GM12878 (cell line): ENCODE data around the gene SLC49A4. TPM values are rescaled to one million over a fixed set of nuclear protein-coding genes. Genes with fewer than 3 reads are reported as not detected.

Experiments
- ATAC-seq: fragments of 200-7000 bp; cut with Tn5 transposase; 3 replicates; pipeline ENCODE4 v1.9.1; 2020; ENCODE audit warnings: mild to moderate bottlenecking, moderate library complexity
- BruUV-seq: library from RNA; stranded (reverse); fragments of 400-500 nt; replicated peaks from 2 replicates; lab custom pipeline; 2021; lab: Mats Ljungman, UMichigan
- CTCF ChIA-PET: fragments of 300-600 bp; sonication (Branson Sonifier 250); formaldehyde crosslinking; extraction: SDS; loops from one replicate; lab custom pipeline; 2021; ENCODE audit warnings: inconsistent platforms; lab: Yijun Ruan, JAX
- POLR2A ChIA-PET: fragments of 350-600 bp; formaldehyde crosslinking; extraction: SDS; loops from one replicate; lab custom pipeline; 2021; ENCODE audit warnings: inconsistent platforms; lab: Charles Lee
- RAD21 ChIA-PET: fragments of 300-600 bp; sonication (Branson Sonifier 250); formaldehyde crosslinking; loops from one replicate; lab custom pipeline; 2023; ENCODE audit warnings: antibody characterized with exemption; ENCODE audit not compliant: unreplicated experiment; lab: Charles Lee
- SMC1A ChIA-PET: fragments of 300-600 bp; sonication (Branson Sonifier 250); formaldehyde crosslinking; loops from one replicate; lab custom pipeline; 2023; ENCODE audit not compliant: unreplicated experiment, uncharacterized antibody; lab: Charles Lee
- DNase-seq: peaks from one replicate; pipeline ENCODE4 v3.0.0-alpha.2; 2011; ENCODE audit warnings: low read depth, low spot score
- FAIRE-seq: peaks from 3 replicates; lab custom pipeline; 2011; peaks lifted over from hg19 to GRCh38; lab: Jason Lieb, UNC
- H2AFZ ChIP-seq: 2 replicates; pipeline ENCODE4 v1.6.0; 2011; ENCODE audit warnings: low read depth, low read length, control low read depth; ENCODE audit not compliant: control insufficient read depth
- H3K27ac ChIP-seq: 2 replicates; pipeline ENCODE4 v1.5.1; 2011; ENCODE audit warnings: control low read depth; ENCODE audit not compliant: control insufficient read depth, insufficient read depth
- H3K27me3 ChIP-seq, 2 experiments: replicated peaks in 1 of 2; 2 replicates each; pipeline versions ENCODE4 v1.6.0 to v1.6.1; 2011; ENCODE audit warnings: low read length in 1 of 2; ENCODE audit not compliant: control insufficient read depth in 2 of 2, insufficient read depth in 2 of 2
- H3K36me3 ChIP-seq, 2 experiments: 2 replicates each; pipeline ENCODE4 v1.5.1; 2011; ENCODE audit warnings: low read length in 1 of 2; ENCODE audit not compliant: control insufficient read depth in 2 of 2, insufficient read depth in 2 of 2
- H3K4me1 ChIP-seq: 2 replicates; pipeline ENCODE4 v1.6.1; 2011; ENCODE audit warnings: mild to moderate bottlenecking, low read length, moderate library complexity, mixed read lengths; ENCODE audit not compliant: control insufficient read depth, insufficient read depth
- H3K4me2 ChIP-seq: 2 replicates; pipeline ENCODE4 v1.6.0; 2011; ENCODE audit warnings: control low read depth; ENCODE audit not compliant: control insufficient read depth, insufficient read depth
- H3K4me3 ChIP-seq: fragments of 200-600 bp; sonication (generic); 2 replicates; pipeline ENCODE4 v1.5.1; 2016
- H3K79me2 ChIP-seq: 2 replicates; pipeline ENCODE4 v1.6.0; 2011; ENCODE audit warnings: low read length; ENCODE audit not compliant: control insufficient read depth, insufficient read depth
- H3K9ac ChIP-seq: 2 replicates; pipeline ENCODE4 v1.8.0; 2011; ENCODE audit warnings: low read length, control low read depth, mixed read lengths; ENCODE audit not compliant: control insufficient read depth, insufficient read depth
- H3K9me3 ChIP-seq: replicated peaks from 3 replicates; pipeline ENCODE4 v1.5.1; 2011; ENCODE audit warnings: mild to moderate bottlenecking, low read length; ENCODE audit not compliant: control insufficient read depth, insufficient read depth
- H4K20me1 ChIP-seq: 2 replicates; pipeline ENCODE4 v1.6.0; 2011; ENCODE audit not compliant: control insufficient read depth, insufficient read depth
- CBFB ChIP-seq: IDR thresholded peaks from 2 replicates; pipeline ENCODE4 v1.6.1; 2016; ENCODE audit warnings: antibody characterized with exemption, low read depth
- CREM ChIP-seq: IDR thresholded peaks from 2 replicates; pipeline ENCODE4 v1.6.1; 2014; ENCODE audit warnings: antibody characterized with exemption, low read depth
- ETV6 ChIP-seq, 2 experiments: fragments of 450-650 bp in 1 of 2; IDR thresholded peaks in 1 of 2; conservative IDR thresholded peaks in 1 of 2; 2 replicates each; pipeline ENCODE4 v1.6.1; 2014; ENCODE audit warnings: antibody characterized with exemption in 1 of 2, borderline replicate concordance in 1 of 2, low read depth in 1 of 2, mild to moderate bottlenecking in 1 of 2, moderate library complexity in 1 of 2
- MEF2B ChIP-seq: fragments of 450-650 bp; IDR thresholded peaks from 2 replicates; pipeline ENCODE4 v1.6.1; 2018; ENCODE audit warnings: mild to moderate bottlenecking, moderate library complexity; ENCODE audit not compliant: partially characterized antibody, poor library complexity, severe bottlenecking
- RUNX3 ChIP-seq: IDR thresholded peaks from 2 replicates; pipeline ENCODE4 v1.6.1; 2012; ENCODE audit warnings: low read length, inconsistent platforms
- TBL1XR1 ChIP-seq: IDR thresholded peaks from 2 replicates; pipeline ENCODE4 v1.6.1; 2012; ENCODE audit warnings: low read depth, low read length, improper control_type of control experiment
- ZNF592 ChIP-seq: fragments of 450-650 bp; IDR thresholded peaks from 2 replicates; pipeline ENCODE4 v1.6.1; 2017; ENCODE audit warnings: mild to moderate bottlenecking, moderate library complexity
- WGBS: methylation state at CpG from one replicate; pipeline ENCODE4 v1.1.6; 2016; ENCODE audit warnings: low lambda C conversion rate; ENCODE audit not compliant: insufficient replicate concordance, insufficient coverage; ENCODE audit errors: missing lambda C conversion rate; 5-methylcytosine and 5-hydroxymethylcytosine counted together
- in situ Hi-C: fragments of 300-500 bp; cut with MboI; formaldehyde crosslinking; loops from 9 replicates; pipeline ENCODE4 v1.14.3; 2018; ENCODE audit warnings: mixed read lengths
- intact Hi-C: fragments of 100-400 bp; cut with micrococcal nuclease; formaldehyde crosslinking; loops from one replicate; pipeline ENCODE4 v1.14.2; 2022; ENCODE audit not compliant: unreplicated experiment
- polyA plus RNA-seq, 11 experiments: library from polyadenylated mRNA; depleted of rRNA in 4 of 11; unstranded in 6 of 11; stranded (reverse) in 5 of 11; fragments of >200 nt; fragmentation: Nextera tagmentation in 4 of 11; fragmentation: Illumina TruSeq in 1 of 11; extraction: Ambion mirVana in 4 of 11; extraction: Trizol in 1 of 11; gene quantifications; 1 replicate in 1 of 11; 2 replicates in 10 of 11; pipeline versions ENCODE4 v1.2.1 to v1.2.3, GENCODE V29; 2011 to 2016; ENCODE audit warnings: inconsistent platforms in 2 of 11, missing spikeins in 2 of 11, low read depth in 1 of 11
- total RNA-seq, 4 experiments: library from RNA; depleted of rRNA in 3 of 4; stranded (reverse); fragments of >200 nt in 3 of 4; fragmentation: Illumina TruSeq in 1 of 4; extraction: Trizol in 1 of 4; gene quantifications; 2 replicates each; pipeline versions ENCODE4 v1.2.1 to v1.2.3, GENCODE V29; 2013 to 2021

Gene SLC49A4
- total and polyA plus RNA-seq, 10 of the 15 experiments (the other 5 are each of a cell fraction or from before 2014, with no cell fraction given), result 0.48 to 2.2 (median 1.4) TPM

- ChIA-PET CTCF (interaction anchor here (1.1 kb wide), 1 partner anchor 114 kb away, joined by 3 read pairs; no protein-coding TSS in a partner anchor), SMC1A (interaction anchor here (1.0 kb wide), 1 partner anchor 157 kb away, joined by 3 read pairs; no protein-coding TSS in a partner anchor), RAD21 (no interaction called here), POLR2A (no interaction called here)
- no peaks in the 10 kb centered on the region for H3K4me1 ChIP-seq
- H3K4me3 ChIP-seq, result no peak overlapping the region
- TF ChIP-seq ETV6 (conservative IDR thresholded peaks at IDR 0.05 in 1 of 2, IDR thresholded peaks at IDR 0.05 in 1 of 2; ENCODE audit: borderline replicate concordance in 1 of 2, low read depth in 1 of 2), result no peak
- FAIRE-seq (no peak), DNase-seq (no peak), ATAC-seq (no peak)
- H2AFZ ChIP-seq, result no peak overlapping the region
- WGBS, result 99% methylated on average over 5 of the region's 5 CpGs
- no TSS peak for BruUV-seq
- no peak overlapping the region for H3K27ac ChIP-seq
- H3K4me2 ChIP-seq, result no peak overlapping the region
- no peaks in the 10 kb centered on the region for H3K36me3 ChIP-seq
- intact Hi-C loops, result no loop called here
- H4K20me1 ChIP-seq, result no peaks in the 10 kb centered on the region
- no peaks in the 10 kb centered on the region for H3K79me2 ChIP-seq
- H3K27me3 ChIP-seq, result no peaks in the 10 kb centered on the region
- H3K9ac ChIP-seq, result no peak overlapping the region
- in situ Hi-C loops, result no loop called here
- no peaks in the 10 kb centered on the region for H3K9me3 ChIP-seq
Measured at GRCh38 chr3:122859021-122859805, 64.3 kb downstream of the SLC49A4 start.

- SMC1A ChIA-PET, result no interaction called here
- no peak for ATAC-seq
- in situ Hi-C loops, result no loop called here
- Histone ChIP-seq H4K20me1 (no peaks in the 10 kb centered on the region), H3K27ac (no peak overlapping the region), H3K4me1 (no peaks in the 10 kb centered on the region), H2AFZ (no peak overlapping the region)
- no peak for TF ChIP-seq TBL1XR1
- no peak for TF ChIP-seq RUNX3
- no peak for TF ChIP-seq MEF2B
- no peak for TF ChIP-seq ZNF592
- no peak for TF ChIP-seq CREM
- TF ChIP-seq CBFB, result no peak
- TF ChIP-seq, all 136 proteins: peak for 0
- intact Hi-C loops, result no loop called here
- BruUV-seq, result no TSS peak
- no peak for DNase-seq
- Histone ChIP-seq H3K4me3 (no peak overlapping the region), H3K79me2 (no peaks in the 10 kb centered on the region), H3K4me2 (no peak overlapping the region), H3K36me3 (no peaks in the 10 kb centered on the region), H3K9me3 (no peaks in the 10 kb centered on the region), H3K27me3 (no peaks in the 10 kb centered on the region), H3K9ac (no peak overlapping the region)
- ChIA-PET RAD21 (no interaction called here), POLR2A (no interaction called here), CTCF (no interaction called here)
- no peak for FAIRE-seq
Measured at GRCh38 chr3:122862381-122862780, 67.5 kb downstream of the SLC49A4 start.
